Sciatic nerve (tissue), 2 donors: ENCODE measurements around the gene PARP14. TPM values are rescaled to one million over a fixed set of nuclear protein-coding genes. Genes with fewer than 3 reads are reported as not detected.
A peak's percentile ranks its signal among the peaks of the same experiment; 100 is the strongest.
"Not testable (repeated sequence)": the region's sequence is repeated elsewhere in the genome, so short reads cannot be mapped to it uniquely, and the experiment has no call there.

Experiments used
- ATAC-seq: fragments of 200-7000 bp; cut with Tn5 transposase; one replicate; pipeline ENCODE4 v1.9.1; 2020; ENCODE audit warnings: mild to moderate bottlenecking, moderate library complexity
- DNase-seq: peaks from one replicate; pipeline ENCODE4 v3.0.0-alpha.2; 2020; ENCODE audit warnings: low spot score
- intact Hi-C: fragments of 100-400 bp; cut with DNase I; formaldehyde crosslinking; loops from one replicate; pipeline ENCODE4 v1.14.2; 2022
- total RNA-seq: library from RNA; stranded (reverse); fragmentation: NEBNext Ultra II Directional; extraction: Animal tissue kit (Norgen Biotek cat#: 25700); gene quantifications from one replicate; pipeline ENCODE4 v1.2.1, GENCODE V29; 2021
- donor health status: DM: no; HTN: no; CAD: no.
- donor health status: DM: no; HTN: no; CAD: no.

Gene PARP14
- total RNA-seq, 1 donor from 2014 or later, result 58.4 TPM

DNA sequence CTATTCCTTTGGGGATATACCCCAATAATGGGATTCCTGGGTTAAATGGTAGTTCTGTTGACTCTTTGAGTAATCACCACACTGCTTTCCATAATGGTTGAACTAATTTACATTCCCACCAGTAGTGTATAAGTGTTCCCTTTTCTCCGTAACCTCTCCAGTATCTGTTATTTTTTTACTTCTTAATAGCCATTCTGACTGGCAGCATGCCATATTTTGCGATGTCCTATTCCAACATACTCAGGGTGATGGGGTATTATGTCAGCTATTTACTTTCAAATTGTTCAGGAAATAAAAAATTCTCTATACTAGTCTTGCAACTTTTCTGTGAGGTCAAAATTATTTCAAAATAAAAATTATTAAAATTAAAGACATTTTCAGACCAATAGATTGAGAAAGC is 9.1 kb upstream of the PARP14 start:
- DNase-seq (no peak), ATAC-seq (no peak)
- intact Hi-C loops, result loop anchor here (10.0 kb wide), 1 partner anchor 207 kb away; no protein-coding TSS in a partner anchor

DNA sequence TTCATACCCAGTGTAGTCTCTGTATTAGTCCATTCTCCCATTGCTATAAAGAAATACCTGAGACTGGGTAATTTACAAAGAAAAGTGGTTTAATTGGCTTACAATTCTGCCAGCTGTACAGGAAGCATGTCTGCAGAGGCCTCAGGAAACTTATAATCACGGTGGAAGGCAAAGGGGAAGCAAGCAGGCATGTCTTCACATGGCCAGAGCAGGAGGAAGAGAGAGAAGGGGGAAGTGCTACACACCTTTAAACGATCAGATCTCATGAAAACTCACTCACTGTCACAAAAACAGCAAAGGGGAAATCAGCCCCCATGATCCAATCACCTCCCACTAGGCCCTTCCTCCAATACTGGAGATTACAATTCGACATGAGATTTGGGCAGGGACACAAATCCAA is 6.3 kb upstream of the PARP14 start:
- DNase-seq (no peak), ATAC-seq (no peak)
- intact Hi-C loops, result loop anchor here (10.0 kb wide), 1 partner anchor 210 kb away; no protein-coding TSS in a partner anchor

DNA sequence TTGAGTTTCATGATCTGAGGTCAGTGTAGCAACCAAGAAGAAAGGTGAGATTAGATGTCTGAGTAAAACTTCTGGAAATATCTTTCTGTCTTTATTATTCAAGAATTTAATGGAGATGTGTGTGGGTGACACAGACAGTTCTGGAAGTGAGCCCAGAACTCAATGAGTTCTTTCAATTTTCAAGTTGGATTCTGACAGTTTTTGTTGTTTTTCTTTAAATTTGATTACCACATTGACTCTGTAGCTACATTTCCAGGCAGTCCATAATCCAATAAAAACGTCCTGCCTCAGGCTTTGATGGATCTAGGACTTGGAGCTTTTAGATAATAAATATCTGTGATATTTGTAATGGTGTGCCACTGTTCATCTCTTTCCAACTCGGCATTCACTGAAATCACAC is 3.9 kb upstream of the PARP14 start:
- intact Hi-C loops, result loop anchor here (10.0 kb wide), 1 partner anchor 212 kb away; no protein-coding TSS in a partner anchor
- ATAC-seq (no peak), DNase-seq (no peak)

DNA sequence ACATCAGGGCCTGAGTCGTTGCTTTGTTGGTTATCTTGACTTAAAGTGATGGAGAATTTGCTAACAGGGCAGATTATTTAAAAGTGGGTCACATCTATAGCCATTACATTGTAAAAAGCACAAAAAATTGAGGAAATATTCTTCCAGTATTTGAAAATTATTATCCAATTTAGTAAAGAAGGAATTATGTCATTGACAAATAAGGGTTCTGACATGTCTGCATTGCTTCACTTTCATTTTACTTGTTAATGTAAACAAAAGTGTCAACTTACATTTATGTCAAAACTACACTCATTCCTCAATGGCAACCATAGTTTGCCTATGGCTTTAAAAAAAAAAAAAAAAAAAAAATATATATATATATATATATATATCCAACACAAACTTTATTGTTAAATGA is 3.4 kb upstream of the PARP14 start:
- no peak for ATAC-seq
- DNase-seq, result no peak
- intact Hi-C loops, result loop anchor here (10.0 kb wide), 1 partner anchor 212 kb away; no protein-coding TSS in a partner anchor

DNA sequence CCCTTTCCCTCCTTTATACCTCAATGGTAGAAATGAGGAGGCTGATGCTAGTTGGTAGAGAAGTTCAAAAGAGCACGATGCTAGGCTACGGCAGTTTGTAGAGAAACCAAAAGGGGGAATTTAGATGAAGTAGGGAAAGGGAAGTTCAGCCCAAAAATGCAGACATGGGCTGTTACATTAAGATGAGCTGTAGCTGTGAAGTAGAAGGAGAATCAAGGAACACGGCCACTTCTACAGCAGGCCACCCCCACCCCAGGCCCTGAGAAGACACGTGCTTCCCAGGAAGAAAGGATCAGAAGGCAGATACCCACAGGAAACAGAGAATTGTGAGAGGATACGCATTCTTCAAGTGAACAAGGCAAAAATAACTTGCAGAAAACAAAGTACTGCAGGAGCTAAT is 2.1 kb upstream of the PARP14 start:
- no peak for ATAC-seq
- DNase-seq, result no peak
- intact Hi-C loops, result loop anchor here (10.0 kb wide), 1 partner anchor 214 kb away; no protein-coding TSS in a partner anchor

DNA sequence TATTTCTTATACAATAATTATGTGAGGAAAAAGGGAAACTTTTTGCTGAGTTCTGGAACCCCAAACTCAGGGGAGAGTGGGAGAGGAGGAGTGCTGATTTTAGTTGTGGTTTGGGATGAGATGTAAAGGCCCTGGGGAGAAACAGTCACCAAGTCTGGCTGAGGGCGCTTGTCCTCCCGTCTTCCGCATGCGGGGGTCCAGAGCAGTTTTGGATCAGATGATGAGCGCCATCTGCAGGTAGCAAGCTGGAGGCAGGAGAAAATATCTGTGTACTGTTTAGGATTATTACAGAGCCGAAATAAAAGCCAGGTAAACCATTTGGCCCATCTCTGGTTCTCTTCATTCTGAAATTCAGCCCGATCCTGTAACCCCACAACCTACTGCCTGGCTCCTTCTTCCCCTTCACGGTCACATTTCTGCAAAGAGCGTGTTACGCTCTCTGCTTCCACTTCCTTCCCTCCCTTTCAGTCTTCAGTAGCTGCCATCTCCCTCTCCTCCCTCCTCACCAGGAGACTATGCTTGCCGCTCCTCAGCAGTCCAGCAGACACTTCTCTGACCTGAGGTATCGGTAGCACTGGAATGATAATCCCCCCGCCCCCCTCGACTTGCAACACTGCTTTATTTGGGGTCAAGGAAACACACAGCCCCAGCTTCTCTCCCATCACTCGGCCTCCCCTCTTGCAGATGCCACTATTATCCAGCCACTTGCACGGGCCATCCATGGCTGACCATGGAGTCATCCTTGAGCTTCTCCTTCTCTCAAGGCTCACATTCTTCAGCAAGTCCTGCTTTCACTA is 1.4 kb upstream of the PARP14 start:
- peak; percentile 90 for DNase-seq
- intact Hi-C loops, result loop anchor here (10.0 kb wide), 1 partner anchor 214 kb away; no protein-coding TSS in a partner anchor
- peak; percentile 89 for ATAC-seq

DNA sequence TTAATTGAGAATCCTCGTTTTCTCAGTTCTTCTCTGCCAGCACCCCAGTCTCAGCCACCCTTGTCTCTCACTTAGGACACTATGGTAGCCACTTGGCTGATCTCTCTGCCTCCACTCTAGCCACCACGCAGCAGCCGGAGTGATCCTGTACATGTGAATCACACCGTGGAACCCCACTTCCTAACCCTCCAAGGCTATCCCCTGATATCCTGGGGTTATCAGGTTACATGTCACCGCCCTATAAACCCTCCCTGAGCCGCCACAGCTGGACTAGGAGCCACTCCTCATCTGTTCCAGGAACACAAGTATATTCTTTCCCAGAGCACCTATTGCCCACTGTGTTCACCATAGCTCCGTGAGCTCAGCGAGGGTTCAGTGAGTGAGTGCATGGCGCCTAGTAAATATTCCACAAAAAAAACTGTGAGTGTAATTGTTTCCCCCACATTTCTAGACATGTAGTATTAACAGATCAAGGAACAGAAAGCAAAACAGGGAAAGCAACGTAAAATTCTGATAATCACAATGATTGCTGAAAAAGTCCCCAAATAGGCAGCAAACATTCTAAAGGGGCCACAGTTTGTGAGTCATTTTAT is 661 bp upstream of the PARP14 start:
- no peak for DNase-seq
- intact Hi-C loops, result loop anchor here (5.0 to 10.0 kb wide), 4 partner anchors 118 to 1138 kb away; partner anchors contain the start of genes DTX3L, FAM162A, MIX23 and PARP9
- peak; percentile 60 for ATAC-seq

DNA sequence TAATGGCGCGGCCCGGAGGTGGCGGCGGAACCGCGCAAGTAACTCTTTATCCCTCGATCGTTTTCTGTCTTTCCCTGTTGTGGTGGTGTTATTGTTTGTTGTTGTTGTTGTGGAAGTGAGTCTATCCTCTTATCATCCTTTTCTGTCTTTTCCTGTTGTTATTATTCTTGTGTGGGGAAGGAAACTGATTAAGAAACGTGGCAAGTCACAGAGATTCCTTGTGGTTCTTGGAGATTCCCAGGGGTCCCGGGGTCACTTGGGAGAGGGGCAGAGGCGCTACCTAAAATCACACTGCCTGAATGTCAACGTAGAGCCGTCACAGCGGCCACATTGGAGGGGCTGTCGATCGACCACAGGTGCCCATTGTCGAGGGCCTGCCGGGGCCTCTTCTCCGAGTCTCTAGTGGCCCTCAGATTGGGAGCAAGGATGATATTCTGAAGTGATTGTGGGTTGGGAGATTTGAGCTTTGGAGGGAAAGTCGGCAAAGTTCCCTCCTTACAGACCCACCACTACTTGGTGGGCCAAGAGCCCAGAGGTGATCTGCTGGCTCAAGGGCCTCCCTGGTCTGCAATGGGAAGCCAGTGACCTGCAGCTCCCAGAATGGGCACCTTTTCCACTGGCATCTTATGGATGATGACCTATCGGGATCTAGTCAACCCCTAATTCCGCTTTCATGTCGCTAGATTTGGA is 790 bp downstream of the PARP14 start:
- intact Hi-C loops, result loop anchor here (5.0 kb wide), 3 partner anchors 119 to 1139 kb away; partner anchors contain the start of genes DTX3L, FAM162A, MIX23 and PARP9
- DNase-seq, result no peak
- ATAC-seq, result no peak

DNA sequence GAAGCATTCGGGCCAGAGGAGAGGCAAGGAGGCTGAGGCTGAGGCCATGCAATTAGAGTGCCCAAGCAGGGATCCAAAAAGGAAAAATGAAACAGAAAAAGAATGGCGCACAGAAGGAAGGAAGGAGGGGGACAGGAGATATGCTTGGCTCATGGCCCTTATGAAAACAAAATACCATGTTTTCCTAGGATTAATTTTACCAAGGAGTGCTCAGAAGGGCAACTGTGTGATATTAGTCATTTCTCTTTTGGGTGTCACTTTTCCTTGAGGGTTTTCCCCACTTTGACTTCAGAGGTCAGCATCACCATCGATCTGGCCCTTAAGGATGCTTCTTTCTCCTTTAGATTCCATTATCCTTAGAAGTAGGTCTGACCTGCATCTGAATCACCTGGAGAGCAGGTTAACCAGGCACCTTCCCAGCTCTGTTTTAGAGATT is 1.4 kb downstream of the PARP14 start:
- intact Hi-C loops, result loop anchor here (5.0 kb wide), 3 partner anchors 120 to 1140 kb away; partner anchors contain the start of genes DTX3L, FAM162A, MIX23 and PARP9
- no peak for DNase-seq
- ATAC-seq, result no peak

DNA sequence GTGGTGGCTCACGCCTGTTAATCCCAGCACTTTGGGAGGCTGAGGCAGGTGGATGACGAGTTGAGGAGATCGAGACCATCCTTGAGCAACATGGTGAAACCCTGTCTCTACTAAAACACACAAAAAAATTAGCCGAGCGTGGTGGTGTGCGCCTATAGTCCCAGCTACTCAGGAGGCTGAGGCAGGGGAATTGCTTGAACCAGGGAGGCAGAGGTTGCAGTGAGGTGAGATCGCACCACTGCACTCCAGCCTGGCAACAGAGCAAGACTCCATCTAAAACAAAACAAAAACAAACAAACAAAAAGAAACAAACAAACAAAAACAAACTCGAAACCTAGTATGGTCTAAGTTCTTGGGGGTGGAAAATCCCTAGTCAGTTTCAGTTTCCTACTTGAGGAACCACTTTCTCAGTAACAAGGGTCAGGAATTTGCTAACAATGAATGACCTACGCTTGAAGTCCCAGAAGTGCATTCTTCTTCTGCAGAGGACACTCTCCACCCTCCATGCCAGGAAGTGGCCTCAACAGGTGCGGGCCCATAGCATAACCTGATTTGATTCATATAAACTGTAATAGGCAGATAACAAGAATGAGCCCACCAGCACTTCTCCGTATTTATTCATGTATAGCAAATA is 2.3 kb downstream of the PARP14 start:
- DNase-seq, ATAC-seq: not testable (repeated sequence)
- intact Hi-C loops, result loop anchor here (5.0 kb wide), 3 partner anchors 121 to 1141 kb away; partner anchors contain the start of genes DTX3L, FAM162A, MIX23 and PARP9

DNA sequence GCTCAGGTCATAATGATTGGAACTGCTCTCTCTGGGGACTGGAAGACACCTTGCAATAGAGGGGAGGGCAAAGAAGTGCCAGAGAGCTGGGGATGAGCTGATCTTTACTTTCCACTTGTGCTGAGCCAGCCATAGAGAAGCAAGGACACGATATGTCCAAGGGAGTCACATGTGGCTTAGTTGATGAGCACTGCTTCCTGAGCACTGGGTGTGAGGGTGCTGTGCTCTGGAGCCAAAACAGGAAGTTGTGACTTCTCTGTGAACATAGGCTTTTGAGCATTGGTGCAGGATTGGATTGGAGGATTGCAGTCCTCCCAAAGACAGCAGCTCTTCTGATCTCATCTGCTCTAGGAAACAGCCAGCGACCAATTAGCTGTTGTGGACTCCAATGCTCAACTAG is 6.7 kb downstream of the PARP14 start:
- ATAC-seq, result no peak
- intact Hi-C loops, result no loop called here

DNA sequence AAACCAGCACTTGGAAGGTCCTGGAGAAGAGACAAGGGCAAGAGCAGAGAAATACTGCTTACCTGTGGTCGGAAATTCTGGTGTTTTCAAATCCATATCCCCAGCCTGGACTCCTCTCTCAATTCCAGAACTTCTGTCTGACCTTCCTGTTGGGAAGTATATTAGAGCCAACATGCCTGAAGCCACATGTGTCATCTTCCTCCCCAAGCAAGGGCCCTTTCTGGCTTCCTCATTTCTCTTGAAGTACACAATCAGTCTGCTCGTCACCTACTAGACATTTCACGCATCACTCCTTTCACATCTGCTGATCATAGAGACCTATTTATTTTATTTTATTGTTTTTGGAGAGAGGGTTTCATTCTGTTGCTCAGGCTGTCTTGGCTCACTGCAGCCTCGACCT is 8.4 kb downstream of the PARP14 start:
- ATAC-seq (peak; percentile 36), DNase-seq (no peak)
- intact Hi-C loops, result no loop called here

More for the DNA sequence above, 6.7 kb downstream of the PARP14 start:
- no peak for DNase-seq

DNA sequence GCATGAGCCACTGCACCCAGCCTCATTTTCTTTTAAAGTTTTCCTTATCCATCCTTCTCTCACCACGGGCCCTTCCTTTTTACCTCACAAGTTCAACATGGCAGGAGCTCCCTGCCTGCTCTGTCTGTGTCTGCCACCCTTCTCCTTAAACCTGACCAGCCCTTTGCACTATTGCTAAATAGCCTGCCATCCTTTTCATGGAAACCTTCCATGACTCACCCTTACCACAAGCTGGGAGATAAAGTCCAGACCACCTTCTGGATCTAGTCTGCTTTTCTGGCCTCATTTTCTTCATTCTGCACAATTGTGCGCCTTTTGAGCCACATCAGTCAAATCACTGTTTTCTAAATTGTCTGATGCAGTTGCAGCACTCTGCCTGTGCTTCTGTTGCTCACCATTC is 8.9 kb downstream of the PARP14 start:
- intact Hi-C loops, result no loop called here
- DNase-seq, result no peak
- no peak for ATAC-seq

DNA sequence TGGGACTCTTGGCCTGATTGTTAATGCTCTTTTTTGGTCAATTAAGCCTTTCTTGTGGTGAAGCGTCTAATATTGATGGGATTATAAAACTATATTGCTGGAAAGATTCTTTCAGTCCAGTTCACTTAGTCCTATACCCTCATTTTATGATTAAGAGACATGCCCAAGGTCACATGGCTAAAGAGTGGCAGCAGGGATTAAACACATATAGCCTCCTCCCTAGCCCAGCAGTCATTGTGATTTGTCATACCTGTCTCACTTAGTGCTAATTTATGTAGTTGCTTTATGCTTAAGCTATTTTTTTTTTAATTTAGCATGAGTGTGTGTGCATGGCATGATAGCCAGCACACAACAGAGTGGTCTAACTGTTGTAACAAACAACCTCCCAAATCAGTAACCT is 9.5 kb downstream of the PARP14 start:
- intact Hi-C loops, result no loop called here
- ATAC-seq (no peak), DNase-seq (no peak)

DNA sequence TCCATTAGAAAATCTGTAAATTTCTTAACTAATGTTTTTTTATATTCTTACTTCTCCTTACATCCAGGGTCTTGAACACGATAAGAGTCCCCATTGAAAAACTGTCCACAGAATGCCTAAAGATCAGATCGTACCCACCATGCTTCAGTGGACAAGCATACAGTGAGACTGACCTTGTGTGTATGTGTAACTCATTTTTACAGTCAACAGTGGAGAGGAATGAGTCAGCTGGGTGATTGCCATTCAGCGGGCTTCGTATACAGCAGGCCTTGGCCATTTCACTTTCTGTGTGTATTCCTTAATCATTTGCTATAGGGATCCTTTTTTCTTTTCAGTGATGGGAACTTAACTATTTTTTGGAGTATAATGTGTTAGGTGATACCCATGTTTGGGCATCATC is 10.6 kb downstream of the PARP14 start:
- DNase-seq, result no peak
- intact Hi-C loops, result no loop called here
- ATAC-seq, result no peak

DNA sequence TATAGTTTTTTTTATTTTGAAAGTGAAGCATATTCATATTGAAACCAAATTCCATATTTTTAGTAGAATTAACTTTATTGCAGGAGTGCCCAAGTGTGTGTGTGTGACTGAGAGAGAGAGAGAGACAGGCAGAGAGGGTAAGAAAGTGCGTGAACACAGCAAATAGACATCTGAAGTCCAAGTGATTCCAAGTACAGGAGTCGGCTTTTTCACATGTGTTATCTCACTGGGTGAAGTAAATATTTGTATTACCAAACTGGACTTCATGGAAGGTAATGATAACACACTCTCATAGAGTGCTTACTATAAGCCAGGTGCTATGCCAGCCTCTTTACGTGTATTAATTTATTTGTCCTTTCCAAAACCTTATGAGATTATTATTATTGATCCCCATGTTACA is 12.0 kb downstream of the PARP14 start:
- intact Hi-C loops, result no loop called here
- DNase-seq (no peak), ATAC-seq (no peak)

DNA sequence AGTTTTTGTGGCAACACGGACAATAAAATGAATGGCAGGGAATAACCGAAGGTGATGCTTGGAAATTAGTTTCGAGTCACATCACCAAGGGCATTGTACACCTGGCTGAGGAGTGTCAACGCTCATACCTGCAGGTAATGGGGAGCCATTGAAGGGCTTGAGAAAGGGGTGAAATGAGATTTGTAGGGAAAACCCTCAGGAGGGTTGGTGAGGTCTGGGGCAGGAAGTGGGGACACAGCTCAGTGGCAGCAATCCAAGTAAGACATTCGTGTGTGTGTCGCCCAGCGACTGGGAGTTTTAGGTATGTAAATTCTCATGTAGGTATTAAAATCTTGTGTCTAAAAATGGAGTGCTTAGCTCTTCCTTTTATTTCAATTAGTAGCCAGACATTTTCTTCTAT is 14.3 kb downstream of the PARP14 start:
- ATAC-seq, result no peak
- intact Hi-C loops, result no loop called here

DNA sequence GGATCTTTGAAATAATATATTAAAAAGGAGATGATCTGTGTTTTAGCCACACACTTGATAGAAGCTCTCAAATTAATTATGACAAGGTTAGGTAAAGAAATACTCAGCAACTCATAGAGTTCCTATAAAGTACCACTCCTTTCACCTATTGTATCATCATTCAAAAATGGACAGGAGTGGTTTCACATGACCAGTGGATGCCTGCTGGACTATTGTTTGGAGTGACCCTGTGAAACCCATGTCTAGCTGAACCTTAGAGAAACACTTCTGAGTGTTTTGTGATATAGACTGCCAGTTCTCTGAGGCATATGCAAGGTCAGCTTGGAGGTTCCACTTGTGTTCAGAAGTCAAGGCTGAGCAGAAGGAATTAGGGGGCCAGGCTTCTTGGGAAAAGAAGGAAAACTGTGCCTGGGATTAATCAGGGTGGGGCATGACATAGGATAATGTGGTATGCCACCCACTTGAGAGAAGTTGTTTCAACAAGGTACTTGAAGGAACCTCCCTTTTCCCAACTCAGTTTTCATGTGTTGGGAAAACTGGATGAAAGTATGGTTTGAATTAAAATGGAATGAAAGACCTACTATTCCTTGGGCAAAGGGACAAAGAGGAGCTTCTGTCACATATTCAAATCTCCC is 15.4 kb downstream of the PARP14 start:
- DNase-seq (no peak), ATAC-seq (no peak)
- intact Hi-C loops, result no loop called here

More for the DNA sequence above, 14.3 kb downstream of the PARP14 start:
- no peak for DNase-seq
